T follicular helper cell (primary cell): Measurements from ENCODE around the gene SNX18.
"Not testable (repeated sequence)": the region's sequence is repeated elsewhere in the genome, so short reads cannot be mapped to it uniquely, and the experiment has no call there.

Experiments
- DNase-seq: peaks from one replicate; pipeline ENCODE4 v3.0.0-alpha.2; 2020; ENCODE audit warnings: low read depth

The SNX18 gene

GRCh38 chr5:54518818-54519508, 1.4 kb downstream of the SNX18 start:
- no peak for DNase-seq

- no peak for DNase-seq
Observed at GRCh38 chr5:54519509-54519876, 1.9 kb downstream of the SNX18 start.

GRCh38 chr5:54520438-54520846, 2.9 kb downstream of the SNX18 start:
- DNase-seq, result no peak

- no peak for DNase-seq
Observed at GRCh38 chr5:54520940-54521339, 3.4 kb downstream of the SNX18 start.

- no peak for DNase-seq
Observed at GRCh38 chr5:54521856-54522479, 4.4 kb downstream of the SNX18 start.

- no peak for DNase-seq
Observed at GRCh38 chr5:54523534-54523933, 6.0 kb downstream of the SNX18 start.

GRCh38 chr5:54524082-54524481, 6.5 kb downstream of the SNX18 start:
- DNase-seq, result no peak

GRCh38 chr5:54524704-54525103, 7.1 kb downstream of the SNX18 start:
- no peak for DNase-seq

- DNase-seq, result no peak
Observed at GRCh38 chr5:54525261-54525660, 7.7 kb downstream of the SNX18 start.

- no peak for DNase-seq
Observed at GRCh38 chr5:54525692-54526091, 8.1 kb downstream of the SNX18 start.

GRCh38 chr5:54526604-54527288, 9.2 kb downstream of the SNX18 start:
- DNase-seq, result no peak

GRCh38 chr5:54528633-54529209, 11.2 kb downstream of the SNX18 start:
- DNase-seq, result no peak

GRCh38 chr5:54529565-54529964, 12.0 kb downstream of the SNX18 start:
- DNase-seq, result no peak

GRCh38 chr5:54531546-54531945, 14.0 kb downstream of the SNX18 start:
- no peak for DNase-seq

GRCh38 chr5:54533541-54534190, 16.1 kb downstream of the SNX18 start:
- no peak for DNase-seq

GRCh38 chr5:54534191-54535004, 16.8 kb downstream of the SNX18 start:
- DNase-seq, result no peak

- DNase-seq, result no peak
Observed at GRCh38 chr5:54535149-54535844, 17.7 kb downstream of the SNX18 start.

- DNase-seq, result not testable (repeated sequence)
Observed at GRCh38 chr5:54536375-54536774, 18.8 kb downstream of the SNX18 start.

- not testable (repeated sequence) for DNase-seq
Observed at GRCh38 chr5:54536861-54537260, 19.3 kb downstream of the SNX18 start.

- no peak for DNase-seq
Observed at GRCh38 chr5:54537725-54538124, 20.2 kb downstream of the SNX18 start.

GRCh38 chr5:54538156-54538555, 20.6 kb downstream of the SNX18 start:
- DNase-seq, result no peak
